Trophoblast cell (in vitro differentiated cells and primary cell): ENCODE data around the gene HHIP.

Experiments
- DNase-seq, 2 donors: peaks; one replicate each; pipeline ENCODE4 v3.0.0-alpha.2; 2016
- H2AFZ ChIP-seq: 2 replicates; pipeline ENCODE4 v1.6.1; 2013; ENCODE audit warnings: low read length, moderate library complexity, mild to moderate bottlenecking; ENCODE audit not compliant: insufficient read depth, poor library complexity
- H2AK5ac ChIP-seq: 2 replicates; pipeline ENCODE4 v1.6.1; 2013; ENCODE audit warnings: mild to moderate bottlenecking, low read length
- H2BK120ac ChIP-seq: 2 replicates; pipeline ENCODE4 v1.6.1; 2013; ENCODE audit warnings: low read length, mild to moderate bottlenecking, moderate library complexity; ENCODE audit not compliant: insufficient read depth, poor library complexity
- H2BK12ac ChIP-seq: 2 replicates; pipeline ENCODE4 v1.6.1; 2013; ENCODE audit warnings: mild to moderate bottlenecking, low read length, moderate library complexity
- H2BK5ac ChIP-seq: 2 replicates; pipeline ENCODE4 v1.6.1; 2013; ENCODE audit warnings: low read length, low read depth, moderate library complexity, mild to moderate bottlenecking; ENCODE audit not compliant: poor library complexity
- H3K14ac ChIP-seq: 2 replicates; pipeline ENCODE4 v1.6.1; 2013; ENCODE audit warnings: mild to moderate bottlenecking, low read length
- H3K18ac ChIP-seq: 2 replicates; pipeline ENCODE4 v1.6.1; 2013; ENCODE audit warnings: mild to moderate bottlenecking, low read length
- H3K23ac ChIP-seq: 2 replicates; pipeline ENCODE4 v1.6.1; 2013; ENCODE audit warnings: low read length
- H3K27ac ChIP-seq: 2 replicates; pipeline ENCODE4 v1.5.1; 2013; ENCODE audit warnings: low read depth, mild to moderate bottlenecking, inconsistent platforms, low read length, moderate library complexity
- H3K27me3 ChIP-seq: 2 replicates; pipeline ENCODE4 v1.6.1; 2013; ENCODE audit warnings: inconsistent platforms, mild to moderate bottlenecking, low read length, moderate library complexity; ENCODE audit not compliant: insufficient read depth
- H3K36me3 ChIP-seq, 2 experiments: 1 replicate in 1 of 2; 2 replicates in 1 of 2; pipeline ENCODE4 v1.6.1; 2013; ENCODE audit warnings: low read length in 2 of 2, mild to moderate bottlenecking in 2 of 2, moderate library complexity in 1 of 2; ENCODE audit not compliant: insufficient read depth in 2 of 2, control insufficient read depth in 1 of 2
- H3K4ac ChIP-seq: 2 replicates; pipeline ENCODE4 v1.6.1; 2013; ENCODE audit warnings: low read depth, mild to moderate bottlenecking, low read length, moderate library complexity
- H3K4me1 ChIP-seq, 2 experiments: 1 replicate in 1 of 2; 2 replicates in 1 of 2; pipeline ENCODE4 v1.6.1; 2013; ENCODE audit warnings: low read length in 2 of 2, mild to moderate bottlenecking in 2 of 2, moderate library complexity in 1 of 2; ENCODE audit not compliant: insufficient read depth in 2 of 2, control insufficient read depth in 1 of 2
- H3K4me2 ChIP-seq: 2 replicates; pipeline ENCODE4 v1.6.1; 2013; ENCODE audit warnings: inconsistent platforms, mild to moderate bottlenecking, low read length, moderate library complexity
- H3K4me3 ChIP-seq: 2 replicates; pipeline ENCODE4 v1.5.1; 2013; ENCODE audit warnings: mild to moderate bottlenecking, low read depth, low read length, inconsistent platforms
- H3K79me1 ChIP-seq: one replicate; pipeline ENCODE4 v1.6.1; 2013; ENCODE audit warnings: low read length
- H3K79me2 ChIP-seq: 2 replicates; pipeline ENCODE4 v1.6.1; 2013; ENCODE audit warnings: low read length, mild to moderate bottlenecking; ENCODE audit not compliant: control insufficient read depth, insufficient read depth, poor library complexity
- H3K9ac ChIP-seq: 2 replicates; pipeline ENCODE4 v1.6.1; 2013; ENCODE audit warnings: mild to moderate bottlenecking, low read length
- H3K9me3 ChIP-seq: 2 replicates; pipeline ENCODE4 v1.6.1; 2013; ENCODE audit warnings: low read depth, mild to moderate bottlenecking, control low read depth, inconsistent platforms, low read length; ENCODE audit not compliant: insufficient read depth
- H4K12ac ChIP-seq: 2 replicates; pipeline ENCODE4 v1.6.1; 2013; ENCODE audit warnings: low read depth, mild to moderate bottlenecking, low read length, moderate library complexity
- H4K8ac ChIP-seq: 2 replicates; pipeline ENCODE4 v1.6.1; 2013; ENCODE audit warnings: low read depth, mild to moderate bottlenecking, low read length, moderate library complexity
- H4K91ac ChIP-seq: one replicate; pipeline ENCODE4 v1.6.1; 2013; ENCODE audit warnings: low read depth, mild to moderate bottlenecking, low read length, moderate library complexity
- WGBS: extraction: QIAGEN DNeasy Blood & Tissue Kit; methylation state at CpG from one replicate; pipeline ENCODE4 v1.1.7; 2013; ENCODE audit warnings: missing lambda C conversion rate; ENCODE audit not compliant: insufficient read length, insufficient coverage; ENCODE audit errors: extremely low coverage; 5-methylcytosine and 5-hydroxymethylcytosine counted together

Gene HHIP

DNA sequence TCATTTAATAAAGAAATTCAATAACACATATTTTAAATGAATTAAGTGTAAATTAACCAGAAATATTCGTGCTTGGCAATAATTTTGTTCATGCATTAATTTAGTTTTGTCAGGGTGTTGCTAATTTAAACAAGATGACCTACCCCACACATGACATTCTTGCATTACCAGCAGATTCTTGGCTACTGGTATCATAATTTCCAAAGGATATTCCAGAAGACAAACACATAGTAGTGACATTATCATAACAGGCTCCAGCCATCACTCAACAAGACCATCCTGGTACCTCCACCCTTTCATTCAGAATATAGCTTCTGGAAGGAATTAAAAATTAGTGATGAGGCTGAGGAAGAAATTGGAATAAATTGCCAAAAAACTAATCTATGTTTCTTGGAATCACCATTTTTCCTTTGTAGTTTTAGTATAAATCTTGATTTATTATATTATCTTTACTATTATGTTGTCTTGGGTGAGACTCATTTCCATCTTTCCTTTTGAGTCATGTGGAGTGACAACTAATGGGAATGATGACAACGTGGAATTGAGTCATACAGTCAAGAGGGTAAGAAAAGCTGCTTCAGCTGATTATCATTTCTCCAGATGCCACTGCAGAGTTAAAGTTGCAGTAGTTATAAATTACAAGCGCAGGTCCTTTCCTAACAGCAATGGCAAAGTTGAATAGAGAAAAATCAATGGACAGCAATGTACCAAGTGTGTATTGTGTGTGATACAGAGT is 30.9 kb upstream of the HHIP start:
- WGBS: no CpG with 5 or more reads among the region's 3 CpGs
- no peak overlapping the region for H3K4me2 ChIP-seq
- H3K9me3 ChIP-seq: no peaks in the 10 kb centered on the region
- no peaks in the 10 kb centered on the region for H3K36me3 ChIP-seq
- H4K91ac ChIP-seq: no peak overlapping the region
- H2AFZ ChIP-seq: no peak overlapping the region
- no peak overlapping the region for H3K14ac ChIP-seq
- H2BK12ac ChIP-seq: no peak overlapping the region
- no peaks in the 10 kb centered on the region for H3K79me2 ChIP-seq
- H3K27me3 ChIP-seq: no peaks in the 10 kb centered on the region
- H4K8ac ChIP-seq: no peak overlapping the region
- H4K12ac ChIP-seq: no peak overlapping the region
- H3K4me1 ChIP-seq: no peaks in the 10 kb centered on the region
- no peak overlapping the region for H3K27ac ChIP-seq
- H3K18ac ChIP-seq: no peak overlapping the region
- no peak overlapping the region for H2AK5ac ChIP-seq
- H3K4me3 ChIP-seq: no peak overlapping the region
- DNase-seq: peak in 1 of 2 donors; percentile 46
- no peak overlapping the region for H3K23ac ChIP-seq
- no peak overlapping the region for H3K9ac ChIP-seq
- no peak overlapping the region for H2BK5ac ChIP-seq
- no peaks in the 10 kb centered on the region for H3K79me1 ChIP-seq
- H3K4ac ChIP-seq: no peak overlapping the region
- H2BK120ac ChIP-seq: no peak overlapping the region

GRCh38 chr4:144621681-144622080 is 24.3 kb upstream of the HHIP start:
- Histone ChIP-seq H2AK5ac (no peak overlapping the region), H3K79me1 (no peaks in the 10 kb centered on the region), H3K27me3 (no peaks in the 10 kb centered on the region), H3K4ac (no peak overlapping the region), H4K8ac (no peak overlapping the region), H3K4me3 (no peak overlapping the region), H3K18ac (no peak overlapping the region), H2BK5ac (no peak overlapping the region), H3K79me2 (no peaks in the 10 kb centered on the region), H4K12ac (no peak overlapping the region), H2BK12ac (no peak overlapping the region), H3K4me2 (no peak overlapping the region), H4K91ac (no peak overlapping the region), H3K23ac (no peak overlapping the region), H2AFZ (no peak overlapping the region), H3K9me3 (no peaks in the 10 kb centered on the region), H3K9ac (no peak overlapping the region), H2BK120ac (no peak overlapping the region), H3K4me1 (no peaks in the 10 kb centered on the region), H3K27ac (no peak overlapping the region), H3K14ac (no peak overlapping the region), H3K36me3 (no peaks in the 10 kb centered on the region)
- no CpG with 5 or more reads among the region's 3 CpGs for WGBS
- DNase-seq: no peak

DNA sequence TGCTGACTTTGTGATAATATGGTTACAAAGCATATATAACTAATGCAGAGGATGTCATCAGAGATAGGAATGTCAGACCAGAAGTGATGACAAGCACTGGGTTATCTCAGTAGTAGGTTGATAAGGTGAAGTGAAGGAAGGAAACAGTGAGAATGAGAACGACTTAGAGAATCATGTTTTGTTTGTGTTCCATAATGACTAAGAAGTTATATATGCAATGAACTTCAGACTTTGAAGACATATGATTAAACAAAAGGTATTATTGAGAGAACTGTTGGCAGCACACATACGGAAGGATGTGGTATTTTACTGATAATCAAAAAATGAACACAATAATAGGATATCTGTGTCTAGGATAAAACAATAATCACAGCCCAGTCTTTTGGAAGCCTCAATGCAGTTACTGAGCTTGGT is 18.3 kb upstream of the HHIP start:
- H4K91ac ChIP-seq: no peak overlapping the region
- no peak overlapping the region for H2BK12ac ChIP-seq
- H3K79me2 ChIP-seq: no peaks in the 10 kb centered on the region
- H3K4me2 ChIP-seq: no peak overlapping the region
- no peak overlapping the region for H3K9ac ChIP-seq
- H3K9me3 ChIP-seq: no peaks in the 10 kb centered on the region
- H3K14ac ChIP-seq: no peak overlapping the region
- no CpG with 5 or more reads among the region's 2 CpGs for WGBS
- no peak overlapping the region for H3K4ac ChIP-seq
- H2BK5ac ChIP-seq: no peak overlapping the region
- DNase-seq: peak in 1 of 2 donors; percentile 34
- no peak overlapping the region for H4K8ac ChIP-seq
- H2AK5ac ChIP-seq: no peak overlapping the region
- no peak overlapping the region for H3K27ac ChIP-seq
- no peak overlapping the region for H2AFZ ChIP-seq
- H2BK120ac ChIP-seq: no peak overlapping the region
- no peak overlapping the region for H3K23ac ChIP-seq
- H4K12ac ChIP-seq: no peak overlapping the region
- H3K36me3 ChIP-seq: no peaks in the 10 kb centered on the region
- no peak overlapping the region for H3K18ac ChIP-seq
- H3K4me3 ChIP-seq: no peak overlapping the region
- H3K27me3 ChIP-seq: no peaks in the 10 kb centered on the region
- H3K79me1 ChIP-seq: no peaks in the 10 kb centered on the region
- no peaks in the 10 kb centered on the region for H3K4me1 ChIP-seq

DNA sequence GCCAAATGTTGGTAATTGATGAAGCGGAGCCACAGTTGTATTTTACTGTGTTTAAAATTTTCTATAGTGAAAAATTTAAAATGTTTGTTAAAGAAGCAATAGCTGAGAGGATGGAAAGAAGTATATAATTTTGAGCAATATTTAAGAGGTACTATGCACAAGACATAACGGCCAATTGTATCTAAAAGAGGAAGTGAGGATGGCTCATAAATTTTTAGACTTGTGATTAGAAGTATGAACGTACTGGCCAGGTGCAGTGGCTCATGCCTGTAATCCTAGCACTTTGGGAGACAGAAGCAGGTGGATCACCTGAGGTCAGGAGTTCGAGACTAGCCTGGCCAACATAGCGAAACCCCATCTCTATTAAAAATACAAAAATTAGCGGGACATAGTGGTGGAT is 12.7 kb upstream of the HHIP start:
- no peaks in the 10 kb centered on the region for H3K79me2 ChIP-seq
- H3K4ac ChIP-seq: no peak overlapping the region
- no peaks in the 10 kb centered on the region for H3K36me3 ChIP-seq
- no peaks in the 10 kb centered on the region for H3K79me1 ChIP-seq
- H3K4me2 ChIP-seq: no peak overlapping the region
- H4K12ac ChIP-seq: no peak overlapping the region
- no peaks in the 10 kb centered on the region for H3K4me1 ChIP-seq
- no peak overlapping the region for H2AFZ ChIP-seq
- no peak overlapping the region for H3K18ac ChIP-seq
- no peaks in the 10 kb centered on the region for H3K9me3 ChIP-seq
- no peak overlapping the region for H2AK5ac ChIP-seq
- WGBS: no CpG with 5 or more reads among the region's 6 CpGs
- H3K27ac ChIP-seq: no peak overlapping the region
- H3K9ac ChIP-seq: no peak overlapping the region
- H4K91ac ChIP-seq: no peak overlapping the region
- H3K27me3 ChIP-seq: no peaks in the 10 kb centered on the region
- no peak overlapping the region for H3K23ac ChIP-seq
- no peak overlapping the region for H3K4me3 ChIP-seq
- H3K14ac ChIP-seq: no peak overlapping the region
- no peak overlapping the region for H2BK120ac ChIP-seq
- H2BK5ac ChIP-seq: no peak overlapping the region
- DNase-seq: no peak
- H2BK12ac ChIP-seq: no peak overlapping the region
- H4K8ac ChIP-seq: no peak overlapping the region
